GM21529 (cell line): ENCODE results near the gene GRAPL.
"Not testable (repeated sequence)": the region's sequence is repeated elsewhere in the genome, so short reads cannot be mapped to it uniquely, and the experiment has no call there.

Source experiments
- ATAC-seq: cut with Tn5 transposase; IDR thresholded peaks from one replicate; pipeline ENCODE4 v1.9.1; 2021; ENCODE audit not compliant: unreplicated experiment

GRAPL gene

DNA sequence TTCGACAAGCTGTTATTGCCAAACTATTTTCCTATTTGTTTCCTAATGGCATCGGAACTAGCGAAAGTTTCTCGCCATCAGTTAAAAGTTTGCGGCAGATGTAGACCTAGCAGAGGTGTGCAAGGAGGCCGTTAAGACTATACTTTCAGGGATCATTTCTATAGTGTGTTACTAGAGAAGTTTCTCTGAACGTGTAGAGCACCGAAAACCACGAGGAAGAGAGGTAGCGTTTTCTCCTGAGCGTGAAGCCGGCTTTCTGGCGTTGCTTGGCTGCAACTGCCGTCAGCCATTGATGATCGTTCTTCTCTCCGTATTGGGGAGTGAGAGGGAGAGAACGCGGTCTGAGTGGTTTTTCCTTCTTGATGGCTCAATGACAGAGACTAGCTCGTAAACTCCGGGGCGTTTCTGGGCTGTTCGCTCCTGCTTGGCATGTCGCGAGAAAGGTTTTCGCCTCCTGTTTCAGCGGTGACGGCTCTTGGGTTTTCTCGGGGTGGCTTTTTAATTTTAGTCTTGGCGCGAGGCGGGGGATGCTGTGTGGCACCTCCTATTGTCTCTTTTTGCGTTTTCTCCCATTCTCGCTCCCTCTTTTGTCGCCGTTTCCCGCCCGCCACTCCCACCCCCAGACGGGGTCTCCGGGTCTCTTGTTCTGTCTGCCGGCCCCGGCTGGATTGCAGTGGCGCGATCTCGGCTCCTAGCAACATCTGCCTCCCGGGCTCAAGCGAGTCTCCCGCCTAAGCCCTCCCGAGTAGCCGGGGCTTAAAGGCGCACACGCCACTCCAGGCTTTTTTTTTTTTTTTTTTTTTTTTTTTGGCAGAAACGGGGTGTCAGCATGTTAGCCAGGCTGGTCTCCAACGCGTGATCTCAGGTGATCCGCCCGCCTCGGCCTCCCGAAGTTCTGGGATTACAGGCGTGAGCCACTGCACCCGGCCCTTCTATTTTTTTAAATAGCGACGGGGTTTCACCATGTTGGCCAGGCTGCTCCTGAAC lies 60.8 kb downstream of the GRAPL start:
- peak; percentile 34 for ATAC-seq

DNA sequence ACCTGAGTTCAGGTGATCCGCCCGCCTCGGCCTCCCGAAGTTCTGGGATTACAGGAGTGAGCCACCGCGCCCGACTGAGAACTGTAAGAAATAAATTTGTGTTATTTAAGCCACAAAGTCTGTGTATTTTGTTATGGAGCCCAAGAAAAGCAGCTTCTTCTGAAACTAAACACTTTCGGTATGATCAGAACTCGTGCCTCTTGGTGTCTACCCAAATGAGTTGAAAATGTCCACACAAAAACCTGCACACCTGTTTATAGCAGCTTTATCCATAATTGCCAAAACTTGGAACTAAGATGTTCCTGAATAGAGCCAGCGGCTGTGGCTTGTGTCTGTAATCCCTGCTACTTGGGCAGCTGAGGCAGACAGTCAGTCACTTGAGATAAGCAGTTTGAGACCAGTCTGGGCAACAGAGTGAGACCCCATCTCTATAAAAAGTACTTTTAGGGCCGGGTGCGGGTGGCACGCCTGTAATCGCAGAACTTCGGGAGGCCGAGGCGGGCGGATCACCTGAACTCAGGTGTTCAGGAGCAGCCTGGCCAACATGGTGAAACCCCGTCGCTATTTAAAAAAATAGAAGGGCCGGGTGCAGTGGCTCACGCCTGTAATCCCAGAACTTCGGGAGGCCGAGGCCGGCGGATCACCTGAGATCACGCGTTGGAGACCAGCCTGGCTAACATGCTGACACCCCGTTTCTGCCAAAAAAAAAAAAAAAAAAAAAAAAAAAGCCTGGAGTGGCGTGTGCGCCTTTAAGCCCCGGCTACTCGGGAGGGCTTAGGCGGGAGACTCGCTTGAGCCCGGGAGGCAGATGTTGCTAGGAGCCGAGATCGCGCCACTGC lies 61.7 kb downstream of the GRAPL start:
- peak; percentile 67 for ATAC-seq

DNA sequence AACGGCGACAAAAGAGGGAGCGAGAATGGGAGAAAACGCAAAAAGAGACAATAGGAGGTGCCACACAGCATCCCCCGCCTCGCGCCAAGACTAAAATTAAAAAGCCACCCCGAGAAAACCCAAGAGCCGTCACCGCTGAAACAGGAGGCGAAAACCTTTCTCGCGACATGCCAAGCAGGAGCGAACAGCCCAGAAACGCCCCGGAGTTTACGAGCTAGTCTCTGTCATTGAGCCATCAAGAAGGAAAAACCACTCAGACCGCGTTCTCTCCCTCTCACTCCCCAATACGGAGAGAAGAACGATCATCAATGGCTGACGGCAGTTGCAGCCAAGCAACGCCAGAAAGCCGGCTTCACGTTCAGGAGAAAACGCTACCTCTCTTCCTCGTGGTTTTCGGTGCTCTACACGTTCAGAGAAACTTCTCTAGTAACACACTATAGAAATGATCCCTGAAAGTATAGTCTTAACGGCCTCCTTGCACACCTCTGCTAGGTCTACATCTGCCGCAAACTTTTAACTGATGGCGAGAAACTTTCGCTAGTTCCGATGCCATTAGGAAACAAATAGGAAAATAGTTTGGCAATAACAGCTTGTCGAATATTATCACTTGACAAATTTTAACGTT lies 62.5 kb downstream of the GRAPL start:
- not testable (repeated sequence) for ATAC-seq

DNA sequence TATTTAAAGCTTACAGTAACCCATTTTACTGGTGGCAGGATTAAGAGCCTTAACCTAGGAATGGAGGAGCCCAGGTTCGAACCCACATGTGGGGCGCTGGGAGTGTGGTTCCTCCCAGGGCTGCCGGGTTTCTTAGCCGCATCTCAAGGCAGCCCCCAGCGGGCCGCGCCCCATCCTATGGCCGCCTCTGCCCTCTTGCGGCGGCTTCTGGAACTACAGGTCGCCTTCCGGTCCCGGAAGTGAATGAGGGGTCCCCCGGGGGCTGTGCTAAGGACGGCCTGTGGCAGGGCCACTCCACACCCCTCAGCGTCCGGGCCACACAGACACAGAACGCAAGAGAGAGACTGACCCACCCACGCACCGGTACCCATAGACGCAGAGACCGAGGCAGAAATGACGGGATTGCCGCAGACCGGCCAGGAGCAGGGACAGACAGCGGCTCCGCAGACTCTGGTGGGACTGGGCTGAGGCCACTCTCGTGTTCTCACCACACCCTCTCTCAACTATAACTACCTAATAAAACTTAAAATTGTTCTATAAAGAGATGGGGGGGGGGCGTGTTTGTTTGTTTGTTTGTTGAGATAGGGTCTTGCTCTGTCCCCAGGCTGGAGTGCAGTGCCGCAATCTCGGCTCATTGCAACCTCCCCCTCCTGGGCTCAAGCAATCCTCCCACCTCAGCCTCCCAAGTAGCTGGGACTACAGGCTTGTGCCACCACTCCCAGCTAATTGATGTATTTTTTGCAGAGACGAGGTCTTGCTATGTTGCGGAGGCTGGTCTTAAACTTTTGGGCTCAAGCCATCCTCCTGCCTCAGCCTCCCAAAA lies 69.2 kb downstream of the GRAPL start:
- ATAC-seq = peak; percentile 85

DNA sequence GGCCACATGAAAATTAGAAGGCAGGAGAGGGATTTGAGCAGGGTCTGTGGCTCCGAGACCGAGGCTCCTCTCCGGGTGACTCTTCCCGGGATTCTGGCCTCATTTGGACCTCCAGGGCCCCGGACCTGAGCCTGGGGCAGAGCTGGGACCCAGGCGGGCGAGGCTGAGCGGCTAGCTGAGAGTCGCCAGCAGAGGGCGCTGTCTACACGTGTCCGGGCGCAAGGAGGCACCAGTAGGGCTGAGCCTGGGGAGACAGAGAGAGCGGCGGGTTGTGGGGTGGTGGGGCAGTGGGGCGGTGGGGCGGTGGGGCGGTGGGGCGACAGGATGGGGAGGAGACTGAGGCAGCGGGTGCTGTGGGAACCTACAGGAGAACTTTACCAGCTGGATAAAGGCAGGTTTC lies 75.1 kb downstream of the GRAPL start:
- ATAC-seq = not testable (repeated sequence)

DNA sequence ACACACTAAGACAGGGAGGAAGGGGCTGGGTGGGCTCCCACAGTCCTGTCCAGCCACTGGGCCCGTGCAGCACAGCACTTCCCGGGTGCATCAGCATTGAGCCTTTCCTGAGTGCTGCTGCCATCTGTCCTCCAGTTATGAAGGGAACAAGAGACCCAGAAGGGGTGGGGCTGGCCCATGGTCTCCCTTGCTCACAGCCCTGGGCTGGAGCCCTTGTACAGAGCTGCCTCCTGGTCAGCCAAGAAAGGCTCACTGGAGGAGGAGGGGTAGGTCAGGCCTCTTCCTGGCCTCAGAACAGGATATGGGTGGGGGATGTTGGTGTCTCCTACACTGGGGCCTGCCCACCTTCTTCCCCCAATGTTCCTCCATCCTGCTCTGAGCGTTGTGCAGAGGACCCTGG lies 76.0 kb downstream of the GRAPL start:
- not testable (repeated sequence) for ATAC-seq
